GM19035 (cell line): ENCODE measurements around the gene HRH1.
"Not testable (repeated sequence)": the region's sequence is repeated elsewhere in the genome, so short reads cannot be mapped to it uniquely, and the experiment has no call there.

ENCODE experiments used
- ATAC-seq: cut with Tn5 transposase; IDR thresholded peaks from one replicate; pipeline ENCODE4 v1.9.1; 2021; ENCODE audit not compliant: unreplicated experiment

Gene HRH1

DNA sequence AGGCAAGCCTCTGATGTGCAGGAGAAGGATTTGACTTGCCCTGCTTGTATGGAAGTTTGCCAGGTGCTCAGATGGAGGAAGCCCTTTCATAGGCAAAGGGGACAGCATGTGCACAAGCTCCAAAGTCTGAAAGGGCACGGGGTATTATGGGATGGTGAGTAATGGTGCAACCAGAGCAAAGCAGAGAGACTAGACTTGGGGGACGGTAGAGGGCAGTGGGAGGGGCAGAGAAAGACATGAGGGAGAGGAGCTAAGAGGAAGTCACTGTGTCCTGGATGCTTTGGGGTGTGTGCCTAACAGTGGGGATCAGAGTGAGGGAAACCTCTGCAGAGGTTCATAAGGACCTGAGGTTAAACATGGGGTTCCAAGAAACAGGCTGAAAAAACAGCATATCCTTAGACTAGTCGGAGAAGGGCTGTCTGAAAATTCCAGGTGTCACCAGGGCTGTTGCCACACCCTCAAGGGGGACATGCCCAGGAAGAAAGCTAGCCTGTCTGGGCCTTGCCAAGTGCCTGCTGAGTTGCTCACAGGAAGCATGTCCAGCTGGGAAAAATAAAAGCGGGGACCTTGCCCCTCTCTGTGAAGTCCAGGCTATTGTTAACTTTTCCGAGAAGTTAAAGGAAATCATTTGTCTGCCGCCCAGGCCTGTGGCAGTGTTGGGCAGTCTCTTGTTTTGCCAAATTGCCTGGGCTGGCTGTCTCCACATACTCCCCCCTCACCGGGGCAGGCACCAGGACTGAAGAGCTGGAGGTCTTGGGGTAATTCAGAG is 47.1 kb downstream of the HRH1 start:
- no peak for ATAC-seq

DNA sequence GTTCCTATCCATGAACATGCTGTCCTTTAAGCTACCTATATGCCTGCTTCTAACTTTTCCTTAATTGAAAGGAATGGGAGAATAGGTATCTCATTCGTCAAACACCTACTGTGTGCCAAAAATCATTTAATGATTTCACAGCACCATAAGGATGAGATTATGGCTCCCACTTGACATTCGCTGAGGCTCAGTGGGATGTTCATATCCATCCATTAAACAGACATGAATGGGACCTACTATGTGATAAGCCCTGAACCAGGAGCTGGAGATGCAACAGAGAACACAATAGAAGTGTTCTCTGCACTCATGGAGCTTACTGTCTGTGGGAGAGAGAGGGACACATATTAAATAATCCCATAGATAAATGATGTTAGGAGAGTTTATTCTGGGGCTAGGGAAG is 49.7 kb downstream of the HRH1 start:
- ATAC-seq: no peak

DNA sequence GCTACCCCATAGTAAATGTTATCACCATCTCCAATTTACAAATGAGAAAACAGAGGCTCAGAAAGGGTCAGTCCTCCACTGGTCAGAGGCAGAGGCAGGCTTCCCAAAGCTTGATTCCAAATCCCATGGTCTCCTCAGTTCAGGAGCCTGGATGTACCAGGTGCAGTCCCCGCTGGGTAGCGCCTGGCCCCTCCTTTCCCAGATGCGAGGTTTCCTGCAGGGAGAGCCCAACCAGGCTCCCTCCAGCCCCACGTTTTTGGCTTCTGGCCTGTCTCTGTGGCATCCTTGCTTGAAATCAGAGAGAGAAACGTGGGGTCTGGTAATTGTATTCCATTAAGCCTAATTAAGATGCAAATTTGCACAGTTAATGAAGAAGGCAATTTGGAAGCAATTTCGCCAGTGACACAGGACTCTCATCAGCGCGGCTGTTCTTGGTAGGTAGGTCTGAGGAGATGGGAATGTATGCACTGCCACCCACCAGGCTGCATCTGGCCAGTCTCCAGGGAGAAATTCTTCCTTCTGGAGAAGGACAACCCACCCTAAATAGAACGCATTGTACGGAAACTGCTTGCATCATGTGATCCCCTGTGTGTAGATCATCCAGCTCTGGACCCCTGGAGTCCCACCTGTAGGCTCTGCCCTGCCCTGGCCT is 50.5 kb downstream of the HRH1 start:
- ATAC-seq: no peak

DNA sequence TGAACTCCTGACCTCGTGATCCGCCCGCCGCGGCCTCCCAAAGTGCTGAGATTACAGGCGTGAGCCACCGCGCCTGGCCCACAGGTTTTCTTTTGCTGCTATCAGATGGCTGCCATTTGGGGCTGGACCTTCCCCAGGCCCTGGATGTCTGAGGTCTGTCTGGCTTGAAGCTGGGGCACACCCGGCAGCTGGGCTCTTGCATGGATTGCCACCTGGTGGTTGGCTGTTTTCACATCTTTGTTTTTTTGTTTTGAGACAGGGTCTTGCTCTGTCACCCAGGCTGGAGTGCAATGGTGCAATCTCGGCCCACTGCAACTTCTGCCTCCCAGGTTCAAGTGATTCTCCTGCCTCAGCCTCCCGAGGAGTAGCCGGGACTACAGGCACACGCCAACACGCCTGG is 51.6 kb downstream of the HRH1 start:
- ATAC-seq: not testable (repeated sequence)

DNA sequence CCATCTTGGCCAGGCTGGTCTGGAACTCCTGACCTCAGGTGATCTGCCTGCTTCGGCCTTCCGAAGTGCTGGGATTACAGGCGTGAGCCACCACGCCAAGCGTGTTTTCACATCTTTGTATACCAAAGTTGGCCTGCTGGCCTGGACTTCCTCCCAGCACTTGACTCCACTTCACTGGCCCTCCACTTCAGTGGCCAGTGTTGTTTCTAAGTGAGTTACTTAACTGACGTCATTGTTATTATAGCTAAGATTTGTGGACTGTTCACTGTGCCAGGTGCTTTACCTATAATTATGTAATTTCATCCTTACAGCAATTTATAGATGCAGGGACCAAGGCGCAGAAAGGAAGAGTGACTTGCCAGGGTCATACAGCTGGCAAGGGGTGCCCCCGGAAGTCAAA is 52.0 kb downstream of the HRH1 start:
- ATAC-seq: no peak

DNA sequence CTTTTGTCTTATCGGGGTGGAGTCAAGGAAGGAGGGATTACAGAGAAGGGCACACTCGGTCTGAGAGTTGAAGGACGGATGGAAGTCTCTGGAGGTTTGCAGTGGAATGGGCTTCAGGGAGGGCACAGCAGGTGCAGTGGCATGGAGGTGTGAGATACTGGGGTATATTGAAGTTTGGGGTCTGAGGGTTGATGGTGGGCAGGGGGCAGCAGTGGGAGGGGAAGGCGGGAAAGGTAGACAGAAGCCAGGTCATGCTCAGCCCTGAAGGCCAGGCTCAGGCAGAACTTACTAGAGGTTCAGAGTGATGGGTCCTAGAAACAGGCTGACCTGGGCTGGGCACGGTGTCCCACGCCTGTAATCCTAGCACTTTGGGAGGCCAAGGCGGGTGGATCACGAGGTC is 52.7 kb downstream of the HRH1 start:
- ATAC-seq: no peak

DNA sequence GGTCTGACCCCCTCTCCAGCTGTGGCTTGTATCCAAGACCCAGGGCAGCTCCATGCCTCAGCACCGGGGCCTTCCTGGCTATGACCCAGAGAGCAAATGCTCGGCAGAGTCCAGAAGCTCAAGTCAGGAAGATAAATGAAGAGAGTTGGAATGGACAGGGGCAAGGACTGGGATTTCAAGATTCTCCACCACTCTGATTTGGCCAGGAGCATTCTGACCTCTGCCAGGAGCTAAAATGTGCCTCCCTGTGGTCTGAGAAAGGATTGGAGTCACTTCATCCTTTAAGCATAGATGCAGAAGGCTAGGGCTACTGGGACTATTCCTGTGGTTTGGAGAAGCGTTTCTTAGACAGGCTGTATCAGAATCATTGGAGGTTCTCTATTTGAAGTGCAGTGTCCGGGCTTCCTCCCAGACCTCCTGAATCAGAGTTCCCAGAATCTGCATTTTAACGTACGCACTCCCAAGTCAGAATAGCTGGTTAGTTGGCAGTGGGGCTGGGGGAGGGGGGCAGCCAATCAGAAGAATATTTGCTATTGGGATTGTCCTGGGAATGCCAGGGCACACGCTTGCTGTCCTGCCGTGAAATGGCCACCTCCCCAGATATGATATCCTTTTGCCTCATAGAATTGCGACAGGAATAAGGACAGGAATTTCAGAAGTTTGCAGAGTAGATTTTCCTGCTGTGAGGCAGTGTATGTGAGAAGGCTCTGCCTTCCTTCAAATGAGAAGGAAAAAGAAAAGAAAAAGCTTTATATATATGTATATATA is 57.4 kb downstream of the HRH1 start:
- ATAC-seq: no peak

DNA sequence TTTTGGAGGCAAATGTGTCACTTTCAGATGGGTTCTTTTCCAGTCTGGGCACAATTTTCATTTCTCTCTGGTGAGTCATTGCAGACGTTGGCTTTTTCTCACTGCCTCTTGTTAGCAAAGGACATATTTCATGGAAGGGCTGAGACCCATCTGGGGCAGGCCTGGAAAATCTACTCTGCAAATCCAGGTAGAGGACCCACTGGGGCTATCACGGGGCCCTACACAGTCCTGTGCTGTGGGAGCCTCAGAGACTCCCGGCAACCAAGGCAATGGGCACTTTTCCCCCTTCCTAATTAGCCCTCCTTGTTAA is 58.0 kb downstream of the HRH1 start:
- no peak for ATAC-seq

DNA sequence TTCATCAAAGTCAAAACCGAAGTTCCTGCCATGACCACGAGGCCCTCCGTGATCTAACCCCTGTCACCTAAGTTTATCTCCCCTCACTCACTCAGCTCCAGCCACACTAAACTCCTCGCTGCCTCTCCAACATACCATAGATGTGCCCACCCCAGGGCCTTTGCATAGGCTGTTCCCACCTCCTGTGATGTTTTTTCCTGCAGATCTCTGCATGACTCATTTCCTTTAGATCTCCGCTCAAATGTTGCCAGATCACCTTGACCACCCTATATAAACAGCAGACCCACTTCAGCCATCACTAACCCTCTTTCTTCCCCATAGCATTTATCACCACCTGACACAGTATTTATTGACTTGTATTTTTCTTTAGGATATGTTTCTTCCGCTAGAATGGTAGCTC is 58.5 kb downstream of the HRH1 start:
- ATAC-seq: no peak

DNA sequence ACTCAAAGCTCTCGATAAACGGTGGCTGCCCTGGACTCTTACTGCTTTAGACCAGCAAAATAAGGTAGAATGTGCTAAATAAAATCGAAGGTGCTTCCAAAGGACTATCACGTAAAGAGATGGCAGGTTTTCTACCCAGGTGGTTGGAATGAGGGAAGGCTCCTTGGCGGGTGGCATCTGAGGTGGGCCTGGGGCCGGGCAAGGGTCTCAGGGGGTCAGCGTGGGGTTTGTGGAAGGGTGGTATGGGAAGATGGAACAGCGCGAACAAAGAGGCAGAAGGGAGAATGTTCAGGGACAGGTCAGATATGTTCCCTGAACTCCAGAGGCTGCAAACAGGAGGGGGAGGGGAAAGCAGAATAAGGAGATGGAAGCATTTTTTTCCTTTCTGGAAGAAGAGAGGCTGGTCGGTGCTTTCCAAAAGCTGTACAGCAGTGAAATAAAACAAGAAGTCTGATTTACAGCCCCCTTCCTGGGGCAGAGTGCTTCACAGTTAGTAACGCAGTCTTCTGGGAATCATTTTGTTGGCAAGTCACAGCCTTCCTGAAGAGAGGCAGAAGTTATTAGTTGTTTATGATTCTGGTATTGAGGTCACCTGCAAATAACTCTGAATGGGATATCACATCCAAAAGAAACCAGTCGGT is 59.6 kb downstream of the HRH1 start:
- ATAC-seq: no peak

DNA sequence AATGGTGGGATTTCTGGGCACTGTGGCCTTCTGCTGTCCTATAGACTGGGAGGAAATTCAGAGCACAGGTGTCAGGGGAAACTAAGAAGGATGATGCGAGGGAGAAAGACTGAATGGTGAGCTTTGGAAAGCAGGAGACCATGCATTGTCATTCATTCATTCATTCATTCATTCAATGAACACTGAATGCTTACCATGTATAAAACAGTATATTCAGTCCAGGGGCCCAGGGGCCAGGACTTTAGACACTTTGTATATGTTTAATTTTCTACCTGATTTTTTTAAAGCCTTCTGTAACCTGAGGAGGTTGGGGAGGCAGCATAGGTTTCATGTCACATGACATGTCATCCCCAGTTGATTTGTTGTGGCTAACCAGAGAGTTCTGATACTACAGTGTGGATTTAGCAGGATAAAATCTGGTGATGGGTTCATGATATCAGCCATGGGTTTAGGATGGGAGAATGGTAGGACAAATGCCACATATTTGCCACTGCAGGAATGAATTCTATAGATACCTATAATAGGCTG is 60.2 kb downstream of the HRH1 start:
- no peak for ATAC-seq

DNA sequence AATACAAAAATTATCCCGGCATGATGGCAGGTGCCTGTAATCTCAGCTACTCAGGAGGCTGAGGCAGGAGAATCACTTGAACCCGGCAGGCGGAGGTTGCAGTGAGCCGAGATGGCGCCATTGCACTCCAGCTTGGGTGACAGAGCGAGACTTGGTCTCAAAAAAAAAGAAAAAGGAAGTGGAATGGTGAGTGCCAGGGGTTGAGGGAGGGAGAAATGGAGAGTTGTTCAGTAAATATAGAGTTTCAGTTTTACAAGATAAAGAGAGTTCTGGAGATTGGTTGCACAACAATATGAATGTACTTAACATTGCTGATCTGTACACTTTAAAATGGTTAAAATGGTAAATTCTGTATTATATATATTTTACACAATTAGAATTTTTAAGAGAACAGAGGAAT is 63.1 kb downstream of the HRH1 start:
- ATAC-seq: not testable (repeated sequence)

DNA sequence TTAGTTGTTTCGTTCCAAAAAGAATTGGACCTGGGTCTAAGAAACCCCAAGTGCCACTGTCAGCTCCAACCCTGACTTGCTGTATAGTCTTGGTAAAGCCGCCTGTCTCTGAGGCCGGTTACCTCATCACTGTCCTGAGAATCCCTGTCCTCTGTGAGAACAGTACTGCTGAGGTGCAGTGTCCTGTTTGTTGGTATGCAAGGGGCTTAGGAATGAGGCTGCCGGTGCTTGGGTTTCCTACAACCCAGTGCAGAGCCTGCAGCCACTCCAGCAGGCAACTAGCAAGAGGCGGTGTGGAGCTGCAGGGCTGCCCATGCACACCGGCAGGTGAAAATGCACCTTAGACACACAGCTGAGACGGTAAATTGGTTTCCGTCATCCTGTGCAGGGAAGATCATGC is 65.9 kb downstream of the HRH1 start:
- ATAC-seq: no peak

DNA sequence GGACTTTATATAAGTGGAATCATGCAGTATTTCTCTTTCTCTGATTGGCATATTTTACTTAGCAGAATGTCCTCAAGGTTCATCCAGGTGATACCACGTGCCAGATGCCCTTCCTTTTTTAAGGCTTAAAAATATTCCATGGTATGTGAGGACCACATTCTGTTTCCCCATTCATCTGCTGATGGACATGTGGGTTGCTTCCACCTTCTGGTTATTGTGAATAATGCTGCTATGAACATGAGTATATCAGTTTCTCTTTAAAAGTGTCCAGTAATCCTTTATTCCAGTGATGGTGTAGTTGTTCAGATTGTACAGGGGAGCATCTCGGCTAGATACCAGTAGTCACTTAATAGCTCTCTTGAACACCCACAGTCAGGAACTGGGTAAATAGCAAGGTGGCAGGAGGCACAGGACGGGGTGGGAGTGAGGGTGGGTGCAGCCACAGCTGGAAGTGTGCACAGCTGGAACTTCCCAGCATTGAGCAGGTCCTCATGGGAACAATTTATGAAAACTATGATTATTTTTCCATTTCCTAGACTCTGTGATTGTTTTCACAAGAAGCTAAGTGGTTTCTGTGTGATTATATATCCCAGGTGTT is 67.6 kb downstream of the HRH1 start:
- no peak for ATAC-seq

DNA sequence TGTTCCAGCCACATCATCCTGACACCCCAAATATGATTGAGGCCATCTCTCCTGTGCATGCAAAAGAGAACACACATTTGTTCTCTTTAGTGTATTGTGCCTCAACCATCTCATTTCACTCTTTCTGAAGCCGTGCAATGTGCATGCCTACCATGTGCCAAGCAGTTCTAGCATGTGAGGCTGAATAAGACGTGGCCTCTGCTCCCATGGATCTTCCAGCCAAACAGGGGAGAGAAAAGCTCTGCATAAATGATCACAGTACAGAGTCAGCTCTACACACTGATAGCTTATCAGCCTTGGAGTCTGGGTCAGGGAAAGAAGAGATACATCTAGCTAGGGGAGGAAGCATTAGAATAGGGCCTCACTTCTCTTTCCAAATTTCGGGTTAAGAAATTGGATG is 69.7 kb downstream of the HRH1 start:
- no peak for ATAC-seq

DNA sequence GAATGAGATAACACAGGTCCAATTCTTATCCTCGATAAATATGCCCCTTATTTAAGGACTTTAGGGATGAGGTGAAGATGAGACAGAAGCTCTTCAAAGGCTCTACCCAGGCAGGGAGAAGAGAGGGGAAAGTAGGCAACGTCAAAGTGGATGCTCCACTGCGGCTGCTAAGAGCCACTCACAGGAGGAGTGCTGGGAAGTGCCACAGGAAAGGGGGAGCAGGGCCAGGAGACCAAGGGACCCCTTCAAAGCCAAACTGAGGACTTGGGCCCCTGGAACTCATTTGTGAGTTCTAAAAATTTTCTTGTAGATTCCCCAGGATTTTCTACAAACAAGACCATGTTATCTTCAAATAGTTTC is 70.6 kb downstream of the HRH1 start:
- no peak for ATAC-seq

DNA sequence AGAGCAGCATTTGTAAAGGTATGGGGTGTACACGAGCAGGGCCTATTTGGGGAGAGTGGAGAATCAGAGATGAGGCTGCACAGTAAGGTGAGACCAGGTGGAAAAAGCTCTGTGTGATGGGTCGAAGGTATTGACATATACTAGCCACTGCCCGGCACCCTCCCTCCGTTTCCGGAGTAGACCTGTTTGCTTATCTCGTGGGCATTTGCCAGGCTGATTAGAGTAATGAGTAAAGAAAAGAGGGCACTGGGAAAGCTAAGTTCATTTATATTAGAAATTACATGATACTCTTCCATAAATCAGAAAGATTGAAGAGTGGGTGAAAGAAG is 71.7 kb downstream of the HRH1 start:
- ATAC-seq: no peak

DNA sequence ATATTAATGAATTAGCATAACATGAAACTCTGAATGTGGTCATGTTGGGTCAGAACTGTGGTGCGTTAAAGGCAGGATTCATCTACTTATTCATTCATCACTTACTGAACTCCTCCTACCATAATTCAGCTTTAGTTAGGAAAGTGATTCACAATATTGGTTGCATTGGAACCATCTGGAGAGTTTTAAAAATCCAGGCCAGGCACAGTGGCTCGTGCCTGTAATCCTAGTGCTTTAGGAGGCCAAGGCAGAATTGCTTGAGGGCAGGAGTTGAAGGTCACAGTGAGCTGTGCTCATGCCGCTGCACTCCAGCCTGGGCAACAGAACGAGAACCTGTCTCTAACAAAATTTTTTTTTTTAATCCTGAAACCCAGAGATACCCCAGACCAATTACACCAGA is 73.7 kb downstream of the HRH1 start:
- ATAC-seq: no peak

DNA sequence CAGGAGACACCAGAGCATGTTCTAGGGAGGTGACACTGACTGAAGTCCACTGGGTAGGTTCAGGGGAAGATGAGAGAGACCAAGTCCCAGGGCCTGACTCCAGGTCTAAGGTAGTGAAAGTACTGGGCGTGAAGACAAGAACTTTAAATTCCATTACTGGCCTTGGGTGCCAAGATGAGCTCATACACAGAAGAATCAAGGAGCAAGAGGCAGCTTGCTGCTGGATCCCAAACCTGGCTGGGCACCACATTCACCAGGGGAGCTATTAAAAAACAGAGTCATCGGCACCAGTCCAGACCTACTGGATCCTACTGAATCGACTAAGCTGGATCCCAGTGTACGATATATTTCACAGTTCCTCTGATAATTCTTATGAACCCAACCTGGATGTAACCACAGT is 75.8 kb downstream of the HRH1 start:
- no peak for ATAC-seq

DNA sequence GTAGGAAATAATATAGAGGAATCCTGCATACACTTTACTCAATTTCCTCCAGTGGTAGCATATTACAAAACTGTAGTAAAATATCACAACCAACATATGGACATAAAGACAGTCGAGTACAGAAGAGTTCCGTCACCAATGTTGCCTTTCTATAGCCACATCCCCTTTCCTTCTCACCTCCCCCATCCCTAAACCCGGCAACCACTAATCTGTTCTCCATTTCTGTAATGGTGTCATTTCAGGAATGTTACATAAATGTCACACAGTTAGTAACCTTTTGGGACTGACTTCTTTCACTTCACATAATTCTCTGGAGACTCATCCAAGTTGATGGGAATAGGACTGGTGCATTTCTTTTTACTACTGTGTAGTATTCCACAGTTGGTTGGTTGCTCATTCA is 76.5 kb downstream of the HRH1 start:
- ATAC-seq: no peak

DNA sequence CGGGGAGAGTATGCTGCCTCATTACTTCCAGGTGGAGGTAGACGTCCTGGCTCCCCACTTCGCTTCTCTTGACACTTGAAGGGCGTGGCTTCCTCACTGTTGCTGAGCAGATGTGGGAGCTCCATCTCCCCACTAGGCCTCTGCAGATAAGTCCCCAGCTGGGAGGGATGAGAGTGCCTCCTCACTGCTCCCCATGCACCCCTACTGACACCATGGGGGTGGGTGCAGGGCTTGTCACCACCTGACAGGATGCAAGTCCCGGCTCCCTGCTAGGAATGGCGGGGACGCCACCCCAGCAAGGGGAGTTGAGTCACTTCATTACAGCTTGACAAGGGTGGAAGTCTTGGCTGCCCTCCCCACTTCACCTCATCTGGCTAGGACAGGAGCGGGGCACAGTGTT is 81.1 kb downstream of the HRH1 start:
- ATAC-seq: no peak
